GM19351 (cell line): ENCODE data around the gene MACROD2.
"Not testable (repeated sequence)": the region's sequence is repeated elsewhere in the genome, so short reads cannot be mapped to it uniquely, and the experiment has no call there.

Experiments
- ATAC-seq: cut with Tn5 transposase; IDR thresholded peaks from one replicate; pipeline ENCODE4 v1.9.1; 2021; ENCODE audit warnings: mild to moderate bottlenecking, moderate library complexity; ENCODE audit not compliant: unreplicated experiment

The MACROD2 gene

GRCh38 chr20:15346657-15347280 lies 1351.5 kb downstream of the MACROD2 start:
- no peak for ATAC-seq

GRCh38 chr20:15359056-15359455 lies 1363.7 kb downstream of the MACROD2 start:
- ATAC-seq: no peak

GRCh38 chr20:15362849-15363248 lies 1367.5 kb downstream of the MACROD2 start:
- no peak for ATAC-seq

GRCh38 chr20:15364781-15365180 lies 1369.5 kb downstream of the MACROD2 start:
- ATAC-seq: no peak

GRCh38 chr20:15370370-15370769 lies 1375.1 kb downstream of the MACROD2 start:
- no peak for ATAC-seq

- ATAC-seq: no peak
These were observed 1379.4 kb downstream of the MACROD2 start for GRCh38 chr20:15374682-15375081.

GRCh38 chr20:15375836-15376235 lies 1380.5 kb downstream of the MACROD2 start:
- no peak for ATAC-seq

GRCh38 chr20:15377603-15378002 lies 1382.3 kb downstream of the MACROD2 start:
- not testable (repeated sequence) for ATAC-seq

GRCh38 chr20:15378151-15378550 lies 1382.8 kb downstream of the MACROD2 start:
- no peak for ATAC-seq

- ATAC-seq: no peak
These were observed 1384.5 kb downstream of the MACROD2 start for GRCh38 chr20:15379681-15380296.

- peak; percentile 85 for ATAC-seq
These were observed 1385.5 kb downstream of the MACROD2 start for GRCh38 chr20:15380770-15381169.

GRCh38 chr20:15387228-15387627 lies 1391.9 kb downstream of the MACROD2 start:
- no peak for ATAC-seq

GRCh38 chr20:15395457-15395856 lies 1400.1 kb downstream of the MACROD2 start:
- no peak for ATAC-seq

GRCh38 chr20:15396026-15396425 lies 1400.7 kb downstream of the MACROD2 start:
- ATAC-seq: no peak

- ATAC-seq: no peak
These were observed 1401.6 kb downstream of the MACROD2 start for GRCh38 chr20:15396900-15397299.

- ATAC-seq: no peak
These were observed 1404.5 kb downstream of the MACROD2 start for GRCh38 chr20:15399781-15400180.

- no peak for ATAC-seq
These were observed 1410.8 kb downstream of the MACROD2 start for GRCh38 chr20:15406072-15406471.

- ATAC-seq: no peak
These were observed 1416.5 kb downstream of the MACROD2 start for GRCh38 chr20:15411781-15412180.

GRCh38 chr20:15415908-15416307 lies 1420.6 kb downstream of the MACROD2 start:
- ATAC-seq: no peak

- ATAC-seq: no peak
These were observed 1424.5 kb downstream of the MACROD2 start for GRCh38 chr20:15419856-15420255.

GRCh38 chr20:15422966-15423365 lies 1427.7 kb downstream of the MACROD2 start:
- ATAC-seq: no peak

- ATAC-seq: no peak
These were observed 1444.2 kb downstream of the MACROD2 start for GRCh38 chr20:15439551-15439950.
